Fibroblast of lung (primary cell): ENCODE data around the gene DCAF17. TPM values are rescaled to one million over a fixed set of nuclear protein-coding genes. Genes with fewer than 3 reads are reported as not detected.

Experiments
- DNase-seq, 2 donors: peaks; one replicate each; pipeline versions ENCODE4 v3.0.0 to v3.0.0-alpha.2; 2010; ENCODE audit warnings: low read depth in 2 of 2
- H2AFZ ChIP-seq: 2 replicates; pipeline ENCODE4 v1.5.1; 2012; ENCODE audit warnings: low read length, control low read depth, inconsistent platforms
- H3K27ac ChIP-seq: 2 replicates; pipeline ENCODE4 v1.5.1; 2011; ENCODE audit warnings: low read length, control low read depth; ENCODE audit not compliant: insufficient read depth
- H3K27me3 ChIP-seq: 2 replicates; pipeline ENCODE4 v1.5.1; 2011; ENCODE audit warnings: mild to moderate bottlenecking, low read length; ENCODE audit not compliant: control insufficient read depth, insufficient read depth
- H3K36me3 ChIP-seq: 2 replicates; pipeline ENCODE4 v1.5.1; 2011; ENCODE audit warnings: low read length; ENCODE audit not compliant: control insufficient read depth, insufficient read depth
- H3K4me1 ChIP-seq: 2 replicates; pipeline ENCODE4 v1.5.1; 2011; ENCODE audit warnings: low read length; ENCODE audit not compliant: control insufficient read depth, insufficient read depth; ENCODE audit errors: extremely low read depth
- H3K4me2 ChIP-seq: 2 replicates; pipeline ENCODE4 v1.5.1; 2011; ENCODE audit warnings: low read length, control low read depth; ENCODE audit not compliant: insufficient read depth; ENCODE audit errors: extremely low read depth
- H3K4me3 ChIP-seq, 4 experiments: fragments of 200-600 bp in 1 of 4; sonication (generic) in 1 of 4; replicated peaks in 1 of 4; 2 replicates each; pipeline ENCODE4 v1.5.1; 2011 to 2016; ENCODE audit warnings: low read length in 4 of 4, low read depth in 3 of 4, mild to moderate bottlenecking in 3 of 4, control low read depth in 2 of 4, inconsistent platforms in 1 of 4, mixed read lengths in 1 of 4; ENCODE audit not compliant: insufficient read depth in 1 of 4; ENCODE audit errors: control extremely low read depth in 1 of 4
- H3K79me2 ChIP-seq: 2 replicates; pipeline ENCODE4 v1.5.1; 2012; ENCODE audit warnings: mild to moderate bottlenecking, low read length, inconsistent platforms; ENCODE audit not compliant: control insufficient read depth, insufficient read depth
- H3K9ac ChIP-seq: 2 replicates; pipeline ENCODE4 v1.5.1; 2011; ENCODE audit warnings: mild to moderate bottlenecking, low read length, control low read depth; ENCODE audit not compliant: insufficient read depth
- H3K9me3 ChIP-seq: 2 replicates; pipeline ENCODE4 v1.5.1; 2012; ENCODE audit warnings: low read depth, low read length; ENCODE audit not compliant: control insufficient read depth, insufficient read depth
- H4K20me1 ChIP-seq: 2 replicates; pipeline ENCODE4 v1.5.1; 2011; ENCODE audit warnings: low read length; ENCODE audit not compliant: control insufficient read depth, insufficient read depth; ENCODE audit errors: extremely low read depth
- EZH2 ChIP-seq: IDR thresholded peaks from 2 replicates; pipeline ENCODE4 v1.5.1; 2012; ENCODE audit warnings: low read length, control low read depth, mild to moderate bottlenecking; ENCODE audit errors: missing control alignments
- polyA plus RNA-seq, 2 donors: library from polyadenylated mRNA; depleted of rRNA in 1 of 2; stranded (reverse) in 1 of 2; unstranded in 1 of 2; fragments of >200 nt; gene quantifications; 2 replicates each; pipeline ENCODE4 v1.2.1, GENCODE V29; 2011 to 2012; ENCODE audit warnings: missing spikeins in 1 of 2
- total RNA-seq: library from RNA; depleted of rRNA; stranded (reverse); fragments of >200 nt; gene quantifications from 2 replicates; pipeline ENCODE4 v1.2.1, GENCODE V29; 2014
- TF ChIP-seq, protein P1 (sequence below), 2 donors: IDR thresholded peaks in 1 of 2; conservative IDR thresholded peaks in 1 of 2; 1 replicate in 1 of 2; 2 replicates in 1 of 2; pipeline ENCODE4 v1.5.1; 2011 to 2012; ENCODE audit warnings: low read length in 2 of 2, control low read depth in 1 of 2, inconsistent platforms in 1 of 2, low read depth in 1 of 2, mild to moderate bottlenecking in 1 of 2

Gene DCAF17
- total and polyA plus RNA-seq, 2 donors (not counting 1 experiment from before 2014, with no cell fraction given), result 10.2 to 30.6 TPM

GRCh38 chr2:171399292-171399691 lies 34.7 kb upstream of the DCAF17 start:
- Histone ChIP-seq H3K4me1 (no peaks in the 10 kb centered on the region), H3K4me2 (no peak overlapping the region), H3K27me3 (no peaks in the 10 kb centered on the region), H3K79me2 (no peaks in the 10 kb centered on the region), H3K4me3 (no peak overlapping the region), H2AFZ (no peak overlapping the region), H3K9ac (no peak overlapping the region), H4K20me1 (no peaks in the 10 kb centered on the region), H3K27ac (no peak overlapping the region), H3K36me3 (no peaks in the 10 kb centered on the region), H3K9me3 (no peaks in the 10 kb centered on the region)
- DNase-seq, result no peak
- TF ChIP-seq EZH2, result no peak
- TF ChIP-seq, protein P1, sequence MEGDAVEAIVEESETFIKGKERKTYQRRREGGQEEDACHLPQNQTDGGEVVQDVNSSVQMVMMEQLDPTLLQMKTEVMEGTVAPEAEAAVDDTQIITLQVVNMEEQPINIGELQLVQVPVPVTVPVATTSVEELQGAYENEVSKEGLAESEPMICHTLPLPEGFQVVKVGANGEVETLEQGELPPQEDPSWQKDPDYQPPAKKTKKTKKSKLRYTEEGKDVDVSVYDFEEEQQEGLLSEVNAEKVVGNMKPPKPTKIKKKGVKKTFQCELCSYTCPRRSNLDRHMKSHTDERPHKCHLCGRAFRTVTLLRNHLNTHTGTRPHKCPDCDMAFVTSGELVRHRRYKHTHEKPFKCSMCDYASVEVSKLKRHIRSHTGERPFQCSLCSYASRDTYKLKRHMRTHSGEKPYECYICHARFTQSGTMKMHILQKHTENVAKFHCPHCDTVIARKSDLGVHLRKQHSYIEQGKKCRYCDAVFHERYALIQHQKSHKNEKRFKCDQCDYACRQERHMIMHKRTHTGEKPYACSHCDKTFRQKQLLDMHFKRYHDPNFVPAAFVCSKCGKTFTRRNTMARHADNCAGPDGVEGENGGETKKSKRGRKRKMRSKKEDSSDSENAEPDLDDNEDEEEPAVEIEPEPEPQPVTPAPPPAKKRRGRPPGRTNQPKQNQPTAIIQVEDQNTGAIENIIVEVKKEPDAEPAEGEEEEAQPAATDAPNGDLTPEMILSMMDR (conservative IDR thresholded peaks at IDR 0.05 in 1 of 2, IDR thresholded peaks at IDR 0.05 in 1 of 2; ENCODE audit: low read depth in 1 of 2, low read length in 2 of 2), result no peak

GRCh38 chr2:171400395-171400794 lies 33.6 kb upstream of the DCAF17 start:
- no peaks in the 10 kb centered on the region for H3K9me3 ChIP-seq
- H3K4me2 ChIP-seq, result no peak overlapping the region
- TF ChIP-seq EZH2, result no peak
- TF ChIP-seq, protein P1 (conservative IDR thresholded peaks at IDR 0.05 in 1 of 2, IDR thresholded peaks at IDR 0.05 in 1 of 2; ENCODE audit: low read depth in 1 of 2, low read length in 2 of 2), result no peak

DNA sequence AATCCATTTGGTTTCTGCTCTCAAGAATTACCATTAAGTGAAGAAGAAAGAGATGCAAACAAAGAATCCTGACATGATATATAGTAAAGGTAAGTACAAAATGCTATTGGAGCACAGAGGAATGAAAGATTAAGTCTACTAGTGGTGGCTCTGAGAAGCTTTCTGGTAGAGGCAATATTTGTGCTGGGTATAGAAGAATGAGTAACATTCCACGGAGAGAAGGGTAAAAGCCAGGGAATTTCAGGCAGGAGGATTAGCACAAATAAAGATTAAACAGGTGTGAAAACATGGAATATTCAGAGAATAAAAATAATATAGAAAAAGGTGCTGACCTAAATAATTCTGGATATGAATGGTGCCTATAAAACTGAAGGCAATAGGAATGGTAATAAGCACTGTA lies 32.1 kb upstream of the DCAF17 start:
- no peak for TF ChIP-seq EZH2

More at GRCh38 chr2:171400395-171400794, 33.6 kb upstream of the DCAF17 start:
- peaks cover 2% of the 10 kb centered on the region for H3K4me1 ChIP-seq
- no peak overlapping the region for H3K27ac ChIP-seq
- DNase-seq, result no peak
- no peak overlapping the region for H3K4me3 ChIP-seq
- no peaks in the 10 kb centered on the region for H4K20me1 ChIP-seq
- H2AFZ ChIP-seq, result no peak overlapping the region
- no peaks in the 10 kb centered on the region for H3K36me3 ChIP-seq
- no peaks in the 10 kb centered on the region for H3K79me2 ChIP-seq
- no peak overlapping the region for H3K9ac ChIP-seq
- H3K27me3 ChIP-seq, result no peaks in the 10 kb centered on the region

More for the DNA sequence above, 32.1 kb upstream of the DCAF17 start:
- Histone ChIP-seq H3K4me1 (peaks cover 2% of the 10 kb centered on the region), H4K20me1 (no peaks in the 10 kb centered on the region), H3K27ac (no peak overlapping the region), H3K9ac (no peak overlapping the region), H3K36me3 (no peaks in the 10 kb centered on the region), H2AFZ (no peak overlapping the region), H3K27me3 (no peaks in the 10 kb centered on the region), H3K79me2 (no peaks in the 10 kb centered on the region), H3K9me3 (no peaks in the 10 kb centered on the region), H3K4me3 (no peak overlapping the region), H3K4me2 (no peak overlapping the region)
- no peak for DNase-seq
